ENCODE results near the gene COL27A1.

COL27A1 gene

DNA sequence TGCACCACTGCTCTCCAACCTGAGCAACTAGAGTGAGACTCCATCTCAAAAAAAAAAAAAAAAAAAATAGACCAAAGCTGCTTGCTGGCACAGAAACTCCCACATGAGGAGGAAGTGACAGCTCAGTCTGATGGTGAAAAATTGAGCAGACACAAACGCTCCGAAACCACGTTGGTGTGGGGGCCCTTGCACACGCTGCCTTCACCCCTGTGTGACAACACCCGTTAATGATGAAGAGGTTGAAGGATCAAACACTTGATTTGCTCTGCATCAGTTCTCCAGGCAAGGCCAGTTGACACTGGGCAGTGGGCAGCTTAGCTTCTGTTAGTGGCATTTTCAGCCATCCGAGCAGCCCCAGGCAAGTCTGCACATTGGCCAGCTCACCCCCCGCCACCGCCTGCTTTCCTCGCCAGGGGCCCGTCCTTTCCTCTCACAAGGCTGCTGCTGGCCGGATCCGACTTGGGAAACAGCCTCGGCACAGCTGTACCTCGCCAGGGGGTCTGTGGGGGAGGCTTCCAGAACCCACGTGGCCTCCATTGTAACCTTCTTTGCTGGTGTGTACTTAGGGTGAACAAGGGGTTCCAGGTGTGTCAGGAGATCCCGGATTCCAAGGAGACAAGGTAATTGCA, 79.8 kb downstream of the COL27A1 start:
- H3K4me3 ChIP-seq (ENCODE audit: low read depth, low read length): no peak overlapping the region

GRCh38 chr9:114236391-114237138, 81.2 kb downstream of the COL27A1 start:
- H3K4me3 ChIP-seq (ENCODE audit: low read depth, low read length): no peak overlapping the region
- TF ChIP-seq, protein P1, sequence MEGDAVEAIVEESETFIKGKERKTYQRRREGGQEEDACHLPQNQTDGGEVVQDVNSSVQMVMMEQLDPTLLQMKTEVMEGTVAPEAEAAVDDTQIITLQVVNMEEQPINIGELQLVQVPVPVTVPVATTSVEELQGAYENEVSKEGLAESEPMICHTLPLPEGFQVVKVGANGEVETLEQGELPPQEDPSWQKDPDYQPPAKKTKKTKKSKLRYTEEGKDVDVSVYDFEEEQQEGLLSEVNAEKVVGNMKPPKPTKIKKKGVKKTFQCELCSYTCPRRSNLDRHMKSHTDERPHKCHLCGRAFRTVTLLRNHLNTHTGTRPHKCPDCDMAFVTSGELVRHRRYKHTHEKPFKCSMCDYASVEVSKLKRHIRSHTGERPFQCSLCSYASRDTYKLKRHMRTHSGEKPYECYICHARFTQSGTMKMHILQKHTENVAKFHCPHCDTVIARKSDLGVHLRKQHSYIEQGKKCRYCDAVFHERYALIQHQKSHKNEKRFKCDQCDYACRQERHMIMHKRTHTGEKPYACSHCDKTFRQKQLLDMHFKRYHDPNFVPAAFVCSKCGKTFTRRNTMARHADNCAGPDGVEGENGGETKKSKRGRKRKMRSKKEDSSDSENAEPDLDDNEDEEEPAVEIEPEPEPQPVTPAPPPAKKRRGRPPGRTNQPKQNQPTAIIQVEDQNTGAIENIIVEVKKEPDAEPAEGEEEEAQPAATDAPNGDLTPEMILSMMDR (IDR thresholded peaks at IDR 0.05; ENCODE audit: low read depth, low read length): no peak

More for the DNA sequence above, 79.8 kb downstream of the COL27A1 start:
- TF ChIP-seq, protein P1 (IDR thresholded peaks at IDR 0.05; ENCODE audit: low read depth, low read length): no peak

- H3K4me3 ChIP-seq (ENCODE audit: low read depth, low read length): no peak overlapping the region
- TF ChIP-seq, protein P1 (IDR thresholded peaks at IDR 0.05; ENCODE audit: low read depth, low read length): no peak
These were observed 81.9 kb downstream of the COL27A1 start for GRCh38 chr9:114237247-114237646.

DNA sequence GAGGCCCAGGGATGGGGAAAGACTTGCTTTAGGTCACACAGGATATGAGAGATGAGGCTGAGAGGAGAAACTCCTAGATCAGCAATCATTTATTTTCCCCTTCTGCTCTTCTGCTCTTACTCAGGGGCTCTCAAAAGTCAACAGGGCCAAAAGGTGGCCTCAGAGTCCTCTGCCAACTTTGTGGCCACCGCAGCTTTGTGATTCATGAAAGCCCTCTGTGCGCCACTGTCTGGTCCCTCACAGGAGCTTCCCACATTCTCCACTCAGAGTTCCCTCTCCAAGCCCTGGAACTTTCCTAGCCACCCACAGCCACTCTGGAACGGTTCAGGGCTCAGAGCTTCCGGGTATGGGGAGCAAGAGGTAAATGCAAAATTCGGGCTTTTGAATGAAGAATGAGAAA, 82.4 kb downstream of the COL27A1 start:
- no peak overlapping the region for H3K4me3 ChIP-seq (ENCODE audit: low read depth, low read length)
- TF ChIP-seq, protein P1 (IDR thresholded peaks at IDR 0.05; ENCODE audit: low read depth, low read length): no peak

GRCh38 chr9:114238472-114238871, 83.1 kb downstream of the COL27A1 start:
- TF ChIP-seq, protein P1 (IDR thresholded peaks at IDR 0.05; ENCODE audit: low read depth, low read length): no peak
- no peak overlapping the region for H3K4me3 ChIP-seq (ENCODE audit: low read depth, low read length)

DNA sequence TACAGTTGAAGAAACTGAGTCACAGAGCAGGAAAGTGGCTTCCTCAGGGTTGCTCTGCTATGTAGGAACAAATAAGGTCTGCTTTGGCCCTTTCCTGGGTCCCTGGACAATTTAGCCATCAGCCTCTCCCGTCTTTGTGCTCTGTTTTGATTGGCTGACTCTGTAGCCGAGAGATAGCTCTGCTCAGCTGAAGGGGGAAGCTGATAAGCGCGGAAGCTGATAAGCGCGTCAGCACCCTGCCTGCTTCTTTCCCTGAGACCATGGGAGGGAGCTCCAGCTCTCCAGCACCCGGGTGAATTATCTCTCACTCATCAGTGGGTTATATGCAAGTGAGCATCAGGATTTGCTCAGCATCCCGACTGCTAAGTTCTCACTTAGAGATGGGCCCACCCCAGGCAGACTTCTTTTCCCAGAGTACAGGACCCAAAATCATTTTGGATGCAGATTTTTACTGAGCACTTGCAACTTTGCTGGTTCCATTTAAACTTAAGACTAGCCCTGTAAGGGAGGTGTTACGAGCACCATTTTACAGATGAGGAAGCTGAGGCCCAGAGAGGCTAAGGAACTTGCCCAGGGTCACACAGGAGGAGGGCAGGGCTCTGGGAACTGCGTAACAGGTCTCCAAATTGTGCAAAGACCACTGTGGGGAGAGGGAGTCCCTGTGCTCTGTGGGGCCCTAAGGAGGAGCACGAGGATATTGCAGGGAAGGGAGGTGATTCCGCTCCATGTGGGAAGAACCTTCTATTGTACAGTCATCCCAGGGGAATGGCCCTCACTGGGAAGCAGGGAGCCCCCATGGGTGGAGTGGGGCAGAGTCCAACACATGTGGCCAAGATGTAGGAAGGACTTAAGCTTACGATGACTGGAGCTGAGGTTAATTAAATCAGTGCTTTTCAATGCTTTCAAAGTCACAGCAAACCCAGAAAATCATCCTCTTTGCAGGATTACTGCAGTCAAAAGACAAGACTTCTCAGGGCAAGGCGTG, 83.8 kb downstream of the COL27A1 start:
- H3K4me3 ChIP-seq (ENCODE audit: low read depth, low read length): no peak overlapping the region
- TF ChIP-seq, protein P1 (IDR thresholded peaks at IDR 0.05; ENCODE audit: low read depth, low read length): no peak

Data from WI38 (cell line).